Stimulated activated CD4-positive, alpha-beta T cell treated with anti-CD3 and anti-CD28 coated beads, Interleukin-1b, Interleukin-23, amount 100 ng/mL, for 4 hours (primary cell): ENCODE results near the gene ITPR1.

Experiments used
- DNase-seq, 2 donors: peaks; one replicate each; pipeline ENCODE4 v3.0.0-alpha.2; 2020; ENCODE audit warnings: low read depth in 2 of 2

Gene ITPR1

DNA sequence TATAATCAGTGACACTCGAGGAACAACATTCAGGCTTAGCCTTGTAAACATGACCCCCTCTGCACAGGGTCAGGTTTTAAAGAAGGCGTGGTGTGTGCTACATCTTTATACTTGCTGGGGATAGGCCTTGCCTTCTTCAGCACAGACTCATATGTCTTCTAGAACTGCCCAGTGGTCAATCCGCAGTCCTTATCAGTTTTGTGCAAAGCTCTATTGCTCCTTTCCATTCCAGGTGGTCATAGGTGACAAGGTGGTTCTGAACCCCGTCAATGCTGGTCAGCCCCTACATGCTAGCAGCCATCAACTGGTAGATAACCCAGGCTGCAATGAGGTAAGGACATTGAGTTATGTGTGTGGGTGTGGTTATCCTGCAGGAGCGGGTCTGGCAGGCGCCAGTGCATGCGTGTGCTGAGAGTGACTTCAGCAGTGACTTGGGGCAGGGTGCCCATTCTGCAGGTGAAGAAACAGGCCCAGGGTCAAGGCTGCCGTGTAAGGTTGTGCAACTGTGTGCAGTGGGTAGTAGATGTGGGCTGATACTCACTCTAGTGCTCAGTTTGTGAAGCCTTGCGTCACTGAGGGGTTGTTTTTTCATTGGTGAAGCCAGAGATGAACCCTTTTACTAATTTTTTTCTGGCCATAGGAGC lies 150.9 kb downstream of the ITPR1 start:
- no peak for DNase-seq

DNA sequence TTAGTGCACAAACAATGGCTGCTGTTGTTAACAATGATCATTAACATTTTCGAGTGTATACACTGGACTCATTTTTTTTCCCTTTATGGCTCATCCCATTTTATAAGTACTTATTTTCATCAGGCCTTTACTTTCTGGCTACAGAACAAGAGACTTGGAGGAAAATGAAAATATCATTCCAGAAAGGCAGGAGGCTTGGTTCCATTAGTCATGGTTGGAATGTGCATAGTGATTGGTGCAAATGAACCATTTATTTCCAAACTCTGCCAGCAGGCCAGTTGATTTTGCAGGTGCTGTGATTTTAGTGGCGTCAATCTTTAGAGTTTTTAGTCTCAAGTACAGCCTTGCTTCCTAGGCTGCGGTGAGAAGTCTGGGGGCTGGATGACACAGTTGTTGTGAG lies 151.8 kb downstream of the ITPR1 start:
- DNase-seq = no peak

DNA sequence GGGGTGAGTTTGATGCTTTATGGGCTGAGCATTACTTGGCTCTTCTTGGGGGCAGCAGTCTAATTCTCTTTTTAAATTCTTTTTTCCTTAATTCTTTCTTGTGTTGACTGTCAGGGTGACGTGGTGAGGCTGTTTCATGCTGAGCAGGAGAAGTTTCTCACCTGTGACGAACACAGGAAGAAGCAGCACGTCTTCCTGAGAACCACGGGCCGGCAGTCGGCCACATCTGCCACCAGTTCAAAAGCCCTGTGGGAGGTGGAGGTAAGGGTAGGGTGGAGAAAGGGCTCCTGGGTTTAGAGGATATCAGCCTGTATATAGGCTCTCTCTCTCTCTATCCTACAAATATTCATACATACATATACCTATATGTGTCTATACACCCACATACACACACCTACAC lies 152.3 kb downstream of the ITPR1 start:
- DNase-seq = no peak

DNA sequence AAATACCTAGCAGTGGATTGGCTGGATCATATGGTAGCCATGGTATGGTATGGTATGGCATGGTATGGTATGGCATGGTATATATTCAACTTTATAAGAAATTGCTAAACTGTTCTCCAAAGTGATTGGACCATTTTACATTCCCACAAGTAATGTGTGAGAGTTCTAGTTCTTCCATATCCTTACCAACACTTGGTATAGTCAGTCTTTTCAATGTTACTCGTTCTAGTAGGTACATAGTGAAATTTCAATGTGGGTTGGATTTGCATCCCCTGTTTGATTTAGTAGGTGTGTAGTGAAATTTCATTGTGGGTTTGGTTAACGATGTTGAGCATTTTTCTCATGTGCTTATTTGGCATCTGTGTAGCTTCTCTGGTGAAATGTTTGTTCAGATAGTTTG lies 154.3 kb downstream of the ITPR1 start:
- DNase-seq = no peak

DNA sequence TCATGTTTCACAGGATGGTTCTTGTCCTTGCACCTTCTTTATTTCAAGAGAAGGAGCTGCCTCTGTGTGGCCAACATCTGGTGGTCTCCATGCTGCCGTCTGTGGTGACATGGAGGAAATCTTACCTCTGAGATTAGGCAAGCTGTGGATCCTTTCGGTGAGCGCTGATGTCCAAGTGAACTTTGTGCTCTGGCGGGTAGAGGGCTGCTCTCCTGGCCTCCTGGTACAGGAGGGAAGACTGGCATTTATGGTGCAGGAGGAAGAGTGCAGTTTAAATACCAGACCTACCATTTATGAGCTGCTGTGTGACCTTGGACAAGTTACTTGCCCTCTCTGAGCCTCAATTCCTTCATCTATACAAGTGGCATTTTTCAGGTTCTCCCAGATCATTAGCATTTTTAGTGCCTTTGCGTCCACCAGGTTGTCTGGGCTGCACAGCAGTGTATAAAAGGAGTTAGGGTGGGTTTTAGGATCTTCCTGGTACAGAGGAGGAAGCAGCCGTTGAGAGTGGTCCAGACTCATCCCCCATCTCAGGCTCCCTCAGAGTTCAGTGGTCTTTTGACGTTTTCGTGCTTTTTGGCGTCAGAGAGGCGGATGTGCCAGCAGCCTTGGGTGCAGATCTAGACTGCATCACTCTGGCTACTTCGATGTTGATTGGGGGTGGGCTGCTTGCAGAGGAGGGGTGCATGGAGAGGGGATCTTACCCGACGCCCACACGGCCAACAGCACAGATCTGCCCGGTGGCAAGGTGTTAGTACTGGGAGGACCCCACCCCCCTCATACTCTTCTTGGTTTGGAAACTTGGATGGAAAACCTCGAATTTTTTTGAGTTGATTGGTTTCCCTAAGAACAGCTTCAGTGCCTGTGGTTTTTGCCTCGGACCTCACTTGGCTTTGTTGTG lies 162.2 kb downstream of the ITPR1 start:
- no peak for DNase-seq

DNA sequence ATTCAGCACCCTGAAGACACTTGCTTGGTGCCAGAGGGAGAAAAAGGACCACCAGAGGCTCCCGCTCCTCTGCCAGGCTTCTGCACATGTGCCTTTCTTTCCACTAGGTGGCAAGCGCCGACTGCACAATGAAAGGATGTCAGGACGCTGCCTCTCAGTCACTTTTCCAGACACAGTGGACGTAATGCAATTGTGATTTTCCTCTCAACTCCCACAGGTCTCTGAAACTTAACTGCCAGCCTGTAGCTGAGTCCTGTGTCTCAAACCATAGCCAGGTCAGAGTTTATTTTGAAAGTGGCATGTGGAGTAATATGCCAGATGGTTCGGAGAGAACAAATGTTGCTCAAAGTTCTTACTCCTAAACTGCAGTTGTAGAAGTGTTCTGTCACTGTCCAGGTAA lies 162.9 kb downstream of the ITPR1 start:
- no peak for DNase-seq

DNA sequence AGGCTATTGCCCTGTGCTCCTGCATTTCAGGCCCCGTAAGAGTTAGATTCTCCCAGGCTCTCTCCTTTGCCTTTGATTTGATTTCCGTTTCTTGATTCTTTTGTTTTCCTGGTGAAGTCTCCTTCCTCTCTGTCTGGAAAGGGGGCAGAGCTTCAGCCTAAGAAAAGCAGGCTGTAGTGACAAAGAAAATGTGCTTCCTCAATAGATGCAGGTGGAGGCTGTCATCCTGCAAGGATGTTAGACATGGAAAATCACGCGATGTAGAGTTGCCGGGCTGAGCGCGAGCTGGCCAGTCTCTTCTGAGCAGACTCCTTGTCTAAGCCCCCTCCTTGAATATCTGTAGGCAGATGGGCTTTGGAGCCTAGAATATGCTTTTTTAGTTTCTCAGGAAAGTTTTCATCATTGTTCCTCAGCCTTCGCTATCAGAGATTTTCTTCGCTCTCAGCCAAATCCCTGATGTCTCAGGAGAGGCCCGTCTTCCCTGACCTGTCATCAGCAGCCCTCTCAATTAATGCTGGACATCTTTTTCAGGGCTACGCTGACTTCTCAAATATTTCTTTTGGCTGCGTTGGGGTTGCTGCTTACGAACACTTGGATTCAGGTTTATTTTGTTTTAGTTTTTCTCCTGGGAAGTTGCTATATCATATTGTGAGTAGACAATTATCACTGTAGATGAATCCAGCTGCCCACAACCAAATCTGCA lies 163.6 kb downstream of the ITPR1 start:
- DNase-seq = no peak

DNA sequence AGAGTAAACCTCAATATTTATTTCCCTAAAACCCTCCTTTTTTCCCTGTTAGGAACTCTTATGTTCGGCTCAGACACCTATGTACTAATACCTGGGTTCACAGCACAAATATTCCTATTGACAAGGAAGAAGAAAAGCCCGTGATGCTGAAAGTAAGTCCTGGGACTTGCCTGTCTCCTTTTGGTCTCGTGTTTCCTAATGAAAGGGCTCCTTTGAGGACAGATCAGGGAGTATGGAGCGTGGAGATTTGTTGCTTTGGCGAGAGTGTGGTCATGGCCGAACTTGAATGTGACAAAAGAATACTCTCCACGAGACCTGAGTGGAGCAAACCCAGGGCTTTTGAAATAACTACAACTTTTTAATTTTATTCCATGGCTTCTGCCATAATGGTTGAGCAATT lies 167.8 kb downstream of the ITPR1 start:
- DNase-seq = no peak

DNA sequence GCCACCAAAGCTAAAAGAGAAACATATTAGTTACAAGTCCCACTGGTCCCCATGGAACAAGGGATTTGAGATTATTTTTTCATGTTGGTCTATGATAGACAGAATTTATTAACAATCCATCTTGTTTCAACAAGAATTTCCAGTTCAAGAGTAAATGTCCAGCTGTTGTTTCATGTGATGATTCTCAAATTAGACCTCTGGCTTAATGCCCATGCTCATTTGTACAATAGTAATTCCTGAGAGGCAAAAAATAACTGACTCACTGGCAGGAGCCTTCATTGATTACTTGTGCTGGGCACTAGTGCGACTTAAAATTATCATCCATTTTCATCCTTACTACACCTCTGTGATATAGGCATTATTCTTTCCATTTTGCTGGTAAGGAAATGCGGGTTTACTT lies 171.3 kb downstream of the ITPR1 start:
- DNase-seq = no peak

DNA sequence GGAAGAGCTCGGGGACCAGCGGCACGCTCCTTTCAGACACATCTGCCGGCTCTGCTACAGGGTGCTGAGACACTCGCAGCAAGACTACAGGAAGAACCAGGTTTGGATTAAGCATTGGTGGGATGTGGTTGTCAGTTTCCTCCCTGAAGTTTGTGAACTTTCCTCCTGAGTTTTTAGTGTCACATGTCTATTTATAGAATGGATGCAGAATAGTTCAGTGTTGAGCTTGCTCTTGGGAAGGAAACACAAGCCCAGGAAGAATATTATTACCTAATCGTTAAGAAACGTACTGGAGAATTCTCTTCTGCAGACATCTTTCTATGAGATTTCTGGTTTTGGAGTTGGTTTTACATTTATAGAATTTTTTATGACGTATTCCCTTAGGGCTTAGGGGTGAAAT lies 172.0 kb downstream of the ITPR1 start:
- DNase-seq = no peak

DNA sequence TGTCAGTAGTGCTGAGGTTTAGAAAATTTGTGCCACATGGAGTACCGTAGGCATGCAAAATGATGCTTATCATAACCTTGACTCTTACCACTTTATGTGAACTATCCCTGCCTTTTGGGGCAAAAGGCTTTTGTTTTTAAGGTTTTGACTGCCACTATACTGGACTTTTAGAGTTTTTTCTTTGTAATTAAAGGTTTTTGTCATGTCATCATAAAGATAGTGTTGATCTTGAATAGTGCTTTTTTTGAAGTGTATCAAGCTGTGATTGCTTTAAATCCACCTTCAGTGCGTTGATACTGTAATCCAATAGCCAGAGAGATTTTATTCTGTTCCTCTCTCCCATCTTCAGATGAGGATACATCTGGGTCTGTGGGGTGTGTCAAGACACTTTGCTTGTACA lies 172.9 kb downstream of the ITPR1 start:
- no peak for DNase-seq

DNA sequence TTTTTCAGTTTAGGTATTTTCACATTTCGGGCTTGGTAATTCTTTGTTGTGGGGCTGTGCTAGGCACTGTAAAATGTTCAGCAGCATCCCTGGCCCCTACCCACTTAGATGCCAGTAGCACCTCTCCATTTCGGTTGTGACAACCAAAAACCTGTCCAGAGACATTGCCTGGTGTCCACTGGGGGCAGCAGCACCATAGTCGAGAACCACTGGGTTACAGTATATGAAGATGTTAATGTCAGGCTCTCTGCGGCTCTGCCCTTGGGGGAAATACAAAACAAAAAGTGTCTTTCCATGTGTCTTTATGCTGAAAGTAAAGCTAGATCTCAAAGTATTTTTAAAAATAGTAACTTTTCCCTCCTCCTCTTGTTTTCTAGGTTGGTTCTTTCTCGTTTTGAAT lies 177.2 kb downstream of the ITPR1 start:
- no peak for DNase-seq

DNA sequence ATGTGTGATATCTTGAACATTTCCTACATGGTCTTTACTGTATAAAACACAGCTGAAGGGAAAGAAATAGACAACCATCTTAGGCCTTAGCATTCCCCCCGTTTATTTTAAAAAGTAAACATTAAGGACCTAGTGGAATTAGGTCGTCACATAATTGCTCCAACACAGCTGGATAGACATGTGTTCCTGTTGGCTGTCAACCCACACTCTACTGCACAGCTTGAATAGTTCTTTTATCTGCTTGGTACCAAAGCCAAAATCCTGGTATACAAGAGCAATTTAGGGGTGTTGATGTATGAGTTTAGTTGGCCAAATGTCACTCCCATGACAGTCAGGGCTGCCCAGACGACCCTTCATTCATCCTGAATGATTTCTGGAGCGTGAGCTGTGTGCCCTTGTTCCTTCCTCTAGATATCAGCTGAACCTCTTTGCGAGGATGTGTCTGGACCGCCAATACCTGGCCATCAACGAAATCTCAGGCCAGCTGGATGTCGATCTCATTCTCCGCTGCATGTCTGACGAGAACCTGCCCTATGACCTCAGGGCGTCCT lies 179.7 kb downstream of the ITPR1 start:
- no peak for DNase-seq

DNA sequence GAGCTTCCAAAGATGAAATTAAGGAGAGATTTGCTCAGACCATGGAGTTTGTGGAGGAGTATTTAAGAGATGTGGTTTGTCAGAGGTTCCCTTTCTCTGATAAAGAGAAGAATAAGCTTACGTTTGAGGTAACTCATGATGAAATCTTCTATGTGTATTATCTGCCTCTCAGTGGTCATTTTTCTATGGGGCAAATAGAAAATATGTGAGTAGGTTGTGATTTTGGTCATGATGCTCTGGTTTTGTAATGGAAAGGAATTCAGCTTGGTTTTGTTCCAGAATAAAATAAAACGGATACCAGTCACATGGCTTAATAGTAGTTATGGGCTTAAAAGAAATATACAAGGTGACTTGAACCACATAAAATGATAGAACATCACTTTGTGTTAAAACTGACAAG lies 181.1 kb downstream of the ITPR1 start:
- DNase-seq = no peak

DNA sequence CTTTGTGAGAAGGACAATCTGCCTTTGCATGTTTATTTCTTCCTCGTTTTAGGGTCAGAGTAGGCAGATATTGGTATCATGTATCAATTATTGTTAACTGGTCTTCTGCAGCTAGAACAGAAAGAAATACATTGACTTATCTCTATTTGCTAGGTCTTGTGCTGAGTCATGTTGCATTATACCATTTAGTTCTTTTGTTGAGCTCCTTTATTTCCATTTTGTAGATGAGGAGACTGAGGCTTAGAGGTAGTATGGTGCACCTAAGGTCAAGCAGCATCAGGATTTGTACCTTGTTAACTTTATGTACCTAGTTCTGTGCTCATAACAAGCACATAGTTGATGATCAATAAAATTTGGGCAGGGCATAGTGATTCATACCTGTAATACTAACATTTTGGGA lies 182.6 kb downstream of the ITPR1 start:
- no peak for DNase-seq

DNA sequence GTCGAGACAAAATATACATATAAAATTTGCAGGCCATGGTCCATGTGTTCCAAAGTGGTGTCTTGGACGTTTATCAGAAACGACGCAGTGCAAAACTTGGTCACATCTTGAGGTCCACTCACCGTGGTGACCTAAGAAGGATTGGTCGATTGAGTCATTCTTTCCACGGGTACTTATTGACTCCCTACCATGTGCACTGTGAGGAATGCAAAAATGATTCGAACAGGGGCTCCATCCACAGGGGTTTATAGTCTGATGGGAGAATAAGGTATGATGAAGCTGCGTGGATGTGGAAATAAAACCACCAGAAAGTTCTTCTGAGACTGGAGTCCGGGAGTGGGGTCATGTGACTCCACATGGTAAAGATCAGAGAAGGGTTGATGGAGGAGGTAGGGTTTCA lies 185.2 kb downstream of the ITPR1 start:
- DNase-seq = no peak

DNA sequence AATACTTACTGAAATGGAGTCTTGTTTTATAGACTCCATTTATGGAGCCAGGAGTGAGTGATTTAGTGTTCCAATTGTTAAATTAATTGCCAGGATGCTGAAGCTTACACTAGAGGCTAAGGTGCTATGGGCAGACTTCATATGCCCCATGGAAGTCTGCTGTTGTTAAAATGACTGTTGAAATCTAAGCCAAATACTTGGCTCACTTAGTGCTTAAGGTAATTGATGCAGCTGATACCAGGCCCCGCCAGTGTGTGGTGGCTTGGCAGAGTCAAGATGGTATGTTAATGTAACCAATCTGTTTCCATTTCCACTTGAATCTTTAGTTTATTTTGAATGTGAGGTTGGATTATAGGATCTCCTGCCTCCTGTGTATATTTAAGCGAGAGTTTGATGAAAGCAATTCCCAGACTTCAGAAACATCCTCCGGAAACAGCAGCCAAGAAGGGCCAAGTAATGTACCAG lies 187.1 kb downstream of the ITPR1 start:
- DNase-seq = no peak

DNA sequence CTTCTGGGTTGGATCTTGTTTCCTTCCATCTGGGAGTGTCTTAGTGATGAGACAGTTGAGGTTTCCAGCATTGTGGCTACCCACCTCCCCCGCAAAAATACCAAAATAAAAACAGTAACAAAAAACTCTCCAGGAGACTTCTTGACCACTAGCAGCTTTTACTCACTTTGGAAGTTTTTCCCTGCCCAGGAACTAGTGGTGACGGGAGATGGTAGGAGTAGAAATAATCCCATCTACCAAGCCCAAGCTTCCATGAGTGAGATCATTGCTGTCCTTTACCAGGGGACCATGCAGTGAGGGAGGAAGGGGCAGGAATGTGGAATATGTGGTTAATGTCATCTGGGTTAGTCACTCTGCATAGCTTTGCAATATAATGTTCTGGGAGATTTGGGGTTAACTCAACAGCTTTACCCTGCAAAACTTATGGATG lies 187.7 kb downstream of the ITPR1 start:
- DNase-seq = no peak

DNA sequence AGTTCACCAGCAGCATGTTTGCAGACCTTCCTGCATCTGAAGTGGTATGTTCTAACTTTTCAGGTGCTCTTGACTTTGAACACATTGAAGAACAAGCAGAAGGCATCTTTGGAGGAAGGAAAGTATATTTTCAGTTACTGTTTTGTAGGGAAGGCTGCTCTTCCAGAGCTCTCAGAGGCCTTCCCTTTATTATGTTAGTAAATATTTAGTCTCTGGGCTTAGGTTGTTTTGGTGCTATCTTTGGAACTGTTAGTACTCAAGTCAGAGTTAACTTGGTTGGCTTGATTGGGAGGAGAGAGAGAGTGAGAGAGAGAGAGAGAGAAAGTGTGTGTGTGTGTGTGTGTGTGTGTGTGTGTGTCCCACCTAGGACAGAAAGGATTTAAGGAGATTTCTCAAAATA lies 188.2 kb downstream of the ITPR1 start:
- DNase-seq = no peak

DNA sequence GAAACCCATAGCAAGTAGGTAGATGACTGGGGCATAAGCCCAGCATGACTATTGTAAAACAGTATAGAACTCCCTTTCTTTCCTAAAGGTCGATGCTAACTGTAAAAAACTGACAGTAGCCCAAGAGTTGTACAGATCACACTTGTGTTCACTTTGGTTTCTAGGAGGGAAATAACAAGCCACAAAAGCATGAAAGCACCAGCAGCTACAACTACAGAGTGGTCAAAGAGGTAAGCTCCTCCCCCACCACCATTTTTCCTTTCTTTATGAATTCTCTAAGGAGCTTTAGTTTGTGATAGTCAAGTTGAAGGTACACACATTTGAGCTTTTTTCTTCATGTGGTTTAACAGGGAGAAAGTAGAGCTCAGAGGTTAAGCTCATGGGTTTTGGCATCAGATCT lies 191.0 kb downstream of the ITPR1 start:
- DNase-seq = no peak

DNA sequence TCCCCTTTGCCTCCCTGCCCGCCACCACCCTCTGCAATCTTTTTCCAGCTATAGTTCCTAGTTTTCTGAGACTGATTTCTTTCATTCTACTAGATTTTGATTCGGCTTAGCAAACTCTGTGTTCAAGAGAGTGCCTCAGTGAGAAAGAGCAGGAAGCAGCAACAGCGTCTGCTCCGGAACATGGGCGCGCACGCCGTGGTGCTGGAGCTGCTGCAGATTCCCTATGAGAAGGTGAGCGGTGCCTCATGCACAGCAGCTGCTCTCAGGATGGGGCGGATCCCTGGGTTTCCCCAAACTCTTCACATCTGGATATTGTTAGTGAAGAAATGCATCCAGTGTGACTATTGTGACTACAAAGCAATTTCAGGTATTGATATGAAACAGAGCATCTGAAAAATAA lies 191.8 kb downstream of the ITPR1 start:
- no peak for DNase-seq

DNA sequence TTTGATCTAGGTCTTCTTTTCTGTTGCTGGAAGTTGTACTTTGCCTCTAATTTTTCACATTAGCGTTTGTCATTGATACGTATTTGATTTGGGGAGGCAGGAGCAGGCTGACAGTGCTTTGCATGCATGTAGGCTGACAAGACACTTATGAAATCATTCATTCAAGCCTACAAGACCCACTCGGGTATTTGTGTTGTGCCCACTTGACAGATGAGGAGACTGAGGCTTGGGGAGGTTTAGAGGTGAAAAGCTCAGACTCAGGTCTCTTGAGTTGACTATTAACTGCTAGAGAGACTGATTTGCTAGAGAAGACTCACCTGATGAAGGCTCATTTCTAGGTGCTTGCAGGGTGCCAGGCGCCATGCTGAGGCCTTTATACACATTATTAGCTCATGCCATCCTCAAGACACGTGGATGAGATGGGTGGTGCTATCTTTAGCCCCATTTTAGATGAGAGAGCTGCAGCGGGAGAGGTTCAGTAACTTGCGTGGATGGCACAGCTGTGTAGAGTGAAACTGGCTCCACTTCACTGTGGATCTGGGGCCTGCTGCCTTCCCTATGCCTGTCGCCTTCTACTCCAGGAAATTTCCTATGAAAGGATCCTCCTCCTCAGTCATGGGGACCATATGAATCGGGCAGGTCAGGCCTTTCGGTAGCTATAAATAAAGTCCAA lies 192.7 kb downstream of the ITPR1 start:
- DNase-seq = no peak
